Uterus (tissue), 4 donors: ENCODE measurements around the gene GPD2. TPM values are rescaled to one million over a fixed set of nuclear protein-coding genes. Genes with fewer than 3 reads are reported as not detected.

Experiments used
- DNase-seq, 2 donors: peaks; one replicate each; pipeline ENCODE4 v3.0.0-alpha.2; 2019 to 2020
- H3K27ac ChIP-seq, 2 donors: fragments of 200-600 bp; sonication (generic); 1 replicate in 1 of 2; 2 replicates in 1 of 2; pipeline ENCODE4 v1.5.1; 2016 to 2018
- H3K27me3 ChIP-seq, 2 donors: fragments of 200-600 bp; sonication (generic); one replicate each; pipeline ENCODE4 v1.5.1; 2018 to 2019; ENCODE audit warnings: control low read depth in 1 of 2
- H3K36me3 ChIP-seq, 2 donors: fragments of 200-600 bp; sonication (generic); one replicate each; pipeline ENCODE4 v1.5.1; 2019; ENCODE audit warnings: control low read depth in 1 of 2
- H3K4me1 ChIP-seq, 2 donors: fragments of 200-600 bp; sonication (generic); one replicate each; pipeline ENCODE4 v1.5.1; 2018 to 2019; ENCODE audit warnings: control low read depth in 1 of 2
- H3K4me3 ChIP-seq, 2 donors: fragments of 200-600 bp; sonication (generic); 1 replicate in 1 of 2; 2 replicates in 1 of 2; pipeline ENCODE4 v1.5.1; 2018 to 2019; ENCODE audit warnings: mild to moderate bottlenecking in 1 of 2
- H3K9me3 ChIP-seq, 2 donors: fragments of 200-600 bp; sonication (generic); one replicate each; pipeline ENCODE4 v1.5.1; 2019; ENCODE audit warnings: control low read depth in 1 of 2
- POLR2A ChIP-seq, 2 donors: fragments of 450-650 bp; IDR thresholded peaks; one replicate each; pipeline ENCODE4 v1.6.1; 2016; ENCODE audit warnings: antibody characterized with exemption in 2 of 2, mild to moderate bottlenecking in 1 of 2, moderate library complexity in 1 of 2
- intact Hi-C: fragments of 100-400 bp; cut with DNase I; formaldehyde crosslinking; loops from one replicate; pipeline ENCODE4 v1.15.1; 2023; ENCODE audit warnings: low total_unique reads
- total RNA-seq, 4 donors: library from RNA; depleted of rRNA in 3 of 4; stranded (reverse); fragments of >200 nt in 3 of 4; gene quantifications; one replicate each; pipeline versions ENCODE4 v1.1.0 to v1.2.4, GENCODE V29; 2014 to 2023
- TF ChIP-seq, protein P1 (sequence below), 4 experiments: fragments of 200-600 bp in 2 of 4; fragments of 450-650 bp in 2 of 4; sonication (generic) in 2 of 4; IDR thresholded peaks; one replicate each; pipeline ENCODE4 v1.5.1; 2016 to 2019; ENCODE audit warnings: antibody characterized with exemption in 4 of 4, mild to moderate bottlenecking in 2 of 4, moderate library complexity in 1 of 4
- donor health status: DM: yes; HTN: yes; CAD: no.

Gene GPD2
- total RNA-seq, 4 donors from 2014 or later = 2.0 to 41.6 (median 32.1) TPM

DNA sequence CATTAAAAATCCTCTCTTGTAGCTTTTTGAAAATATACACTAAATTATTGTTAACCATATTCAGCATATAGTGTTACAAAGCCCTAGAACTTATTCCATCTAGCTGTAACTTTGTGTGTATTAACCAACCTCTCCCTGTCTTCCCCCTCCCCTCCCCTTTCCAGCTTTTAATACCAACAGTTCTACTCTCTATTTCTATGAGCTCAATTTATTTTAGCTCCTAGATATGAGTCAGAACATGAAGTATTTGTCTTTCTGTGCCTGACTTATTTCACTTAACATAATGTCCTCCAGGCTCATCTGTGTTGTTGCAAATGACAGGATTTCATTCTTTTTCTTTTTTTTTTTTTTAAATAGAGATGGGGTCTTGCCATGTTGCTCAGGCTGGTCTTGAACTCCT lies 45.1 kb downstream of the GPD2 start:
- Histone ChIP-seq H3K4me3 (no peak overlapping the region), H3K4me1 (no peaks in the 10 kb centered on the region), H3K36me3 (no peaks in the 10 kb centered on the region), H3K9me3 (no peaks in the 10 kb centered on the region), H3K27ac (no peak overlapping the region), H3K27me3 (no peaks in the 10 kb centered on the region)
- TF ChIP-seq, protein P1, sequence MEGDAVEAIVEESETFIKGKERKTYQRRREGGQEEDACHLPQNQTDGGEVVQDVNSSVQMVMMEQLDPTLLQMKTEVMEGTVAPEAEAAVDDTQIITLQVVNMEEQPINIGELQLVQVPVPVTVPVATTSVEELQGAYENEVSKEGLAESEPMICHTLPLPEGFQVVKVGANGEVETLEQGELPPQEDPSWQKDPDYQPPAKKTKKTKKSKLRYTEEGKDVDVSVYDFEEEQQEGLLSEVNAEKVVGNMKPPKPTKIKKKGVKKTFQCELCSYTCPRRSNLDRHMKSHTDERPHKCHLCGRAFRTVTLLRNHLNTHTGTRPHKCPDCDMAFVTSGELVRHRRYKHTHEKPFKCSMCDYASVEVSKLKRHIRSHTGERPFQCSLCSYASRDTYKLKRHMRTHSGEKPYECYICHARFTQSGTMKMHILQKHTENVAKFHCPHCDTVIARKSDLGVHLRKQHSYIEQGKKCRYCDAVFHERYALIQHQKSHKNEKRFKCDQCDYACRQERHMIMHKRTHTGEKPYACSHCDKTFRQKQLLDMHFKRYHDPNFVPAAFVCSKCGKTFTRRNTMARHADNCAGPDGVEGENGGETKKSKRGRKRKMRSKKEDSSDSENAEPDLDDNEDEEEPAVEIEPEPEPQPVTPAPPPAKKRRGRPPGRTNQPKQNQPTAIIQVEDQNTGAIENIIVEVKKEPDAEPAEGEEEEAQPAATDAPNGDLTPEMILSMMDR (IDR thresholded peaks at IDR 0.05) = no peak
- no peak for TF ChIP-seq POLR2A (IDR thresholded peaks at IDR 0.05)
- intact Hi-C loops = no loop called here
- DNase-seq = no peak

DNA sequence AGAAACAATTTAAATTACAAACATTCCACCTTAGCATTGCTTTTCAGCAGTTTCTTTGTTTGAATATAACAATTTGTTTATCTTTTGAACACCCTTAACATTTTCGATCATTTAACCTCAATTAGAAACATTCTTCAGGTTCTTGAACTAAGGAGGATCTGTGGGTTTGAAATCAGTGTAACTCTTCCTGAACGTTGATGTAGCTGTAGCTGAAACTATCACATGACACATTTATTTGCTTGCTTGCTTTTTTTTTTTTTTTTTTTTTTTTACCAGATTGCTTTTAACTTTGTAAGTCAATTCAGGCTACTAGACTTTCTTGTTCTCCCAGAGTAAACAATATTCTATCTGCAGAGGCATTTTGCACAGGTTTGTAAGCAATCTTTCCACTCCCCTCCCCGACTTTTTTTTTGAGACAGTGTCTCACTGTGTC lies 47.6 kb downstream of the GPD2 start:
- H3K27me3 ChIP-seq = no peaks in the 10 kb centered on the region
- H3K27ac ChIP-seq = no peak overlapping the region
- H3K9me3 ChIP-seq = no peaks in the 10 kb centered on the region
- H3K36me3 ChIP-seq = no peaks in the 10 kb centered on the region
- no peak overlapping the region for H3K4me3 ChIP-seq
- intact Hi-C loops = no loop called here
- no peaks in the 10 kb centered on the region for H3K4me1 ChIP-seq
- DNase-seq = no peak
- TF ChIP-seq, protein P1 (IDR thresholded peaks at IDR 0.05) = no peak
- no peak for TF ChIP-seq POLR2A (IDR thresholded peaks at IDR 0.05)

DNA sequence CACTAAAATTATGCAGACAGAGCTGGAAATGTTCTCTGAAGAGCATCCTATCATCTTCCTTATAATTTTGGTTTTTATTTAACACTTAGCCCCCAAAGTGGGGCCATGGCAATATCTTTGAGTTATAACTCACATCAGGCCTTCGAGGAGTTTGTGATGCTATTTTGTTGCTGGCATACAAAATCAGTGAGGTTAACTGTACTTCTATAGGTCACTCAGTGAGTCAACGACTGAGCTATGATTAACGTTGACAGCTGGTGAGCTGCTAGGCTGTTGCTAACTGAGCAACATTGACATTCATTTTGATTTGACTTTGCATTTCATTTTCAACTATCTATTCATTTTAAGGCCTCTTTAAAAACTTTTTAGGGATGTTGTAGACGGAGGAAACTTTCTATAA lies 50.0 kb downstream of the GPD2 start:
- Histone ChIP-seq H3K27me3 (no peaks in the 10 kb centered on the region), H3K4me3 (no peak overlapping the region), H3K4me1 (no peaks in the 10 kb centered on the region), H3K27ac (no peak overlapping the region), H3K36me3 (no peaks in the 10 kb centered on the region), H3K9me3 (no peaks in the 10 kb centered on the region)
- TF ChIP-seq, protein P1 (IDR thresholded peaks at IDR 0.05) = no peak
- TF ChIP-seq POLR2A (IDR thresholded peaks at IDR 0.05) = no peak
- intact Hi-C loops = no loop called here
- DNase-seq = no peak

DNA sequence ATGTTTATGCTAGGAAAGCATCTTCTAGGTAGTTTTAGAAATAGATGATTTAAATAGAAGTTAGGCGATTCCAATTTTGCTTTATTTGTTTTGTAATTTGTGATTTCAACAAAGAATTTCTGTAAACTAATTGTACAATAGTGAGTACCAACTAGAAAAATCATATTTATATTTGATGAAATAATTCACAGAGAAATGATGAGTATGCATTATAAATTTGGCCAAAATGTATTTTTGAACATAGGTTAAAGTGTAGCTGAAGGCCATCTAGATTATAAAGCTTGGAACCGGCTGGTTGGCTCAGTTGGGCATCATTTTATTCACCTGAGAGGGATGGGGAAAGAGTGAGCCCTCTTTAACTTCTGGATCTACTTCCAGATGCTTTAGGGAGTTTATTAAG lies 50.4 kb downstream of the GPD2 start:
- DNase-seq = no peak
- Histone ChIP-seq H3K27ac (no peak overlapping the region), H3K36me3 (no peaks in the 10 kb centered on the region), H3K27me3 (no peaks in the 10 kb centered on the region), H3K4me3 (no peak overlapping the region), H3K4me1 (no peaks in the 10 kb centered on the region), H3K9me3 (no peaks in the 10 kb centered on the region)
- TF ChIP-seq, protein P1 (IDR thresholded peaks at IDR 0.05) = no peak
- TF ChIP-seq POLR2A (IDR thresholded peaks at IDR 0.05) = no peak
- intact Hi-C loops = no loop called here

DNA sequence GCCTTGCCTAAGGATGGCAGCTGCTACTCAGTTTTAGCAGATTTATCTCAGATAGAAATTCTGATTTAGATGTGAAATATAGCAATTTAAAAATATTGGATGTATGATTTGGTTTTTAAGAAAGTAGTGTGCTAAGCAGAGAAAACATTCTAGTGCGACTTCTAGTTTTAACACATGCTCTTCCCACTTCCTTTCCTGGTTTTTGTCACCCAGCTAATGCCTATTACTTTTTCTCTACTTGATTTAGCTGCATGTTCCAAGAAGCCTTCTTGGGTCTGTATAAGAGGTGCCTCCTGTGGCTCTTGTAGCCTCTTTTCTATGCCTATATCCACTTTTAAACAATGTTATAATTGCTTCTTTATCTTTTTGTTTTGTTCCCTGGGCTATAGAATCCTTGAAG lies 53.0 kb downstream of the GPD2 start:
- Histone ChIP-seq H3K27ac (no peak overlapping the region), H3K4me1 (no peaks in the 10 kb centered on the region), H3K9me3 (no peaks in the 10 kb centered on the region), H3K27me3 (no peaks in the 10 kb centered on the region), H3K36me3 (no peaks in the 10 kb centered on the region), H3K4me3 (no peak overlapping the region)
- intact Hi-C loops = no loop called here
- TF ChIP-seq, protein P1 (IDR thresholded peaks at IDR 0.05) = no peak
- no peak for TF ChIP-seq POLR2A (IDR thresholded peaks at IDR 0.05)
- no peak for DNase-seq
